Activated CD4-positive, alpha-beta T cell treated with anti-CD3 and anti-CD28 coated beads, Interleukin-2, amount 50 U/mL, for 24 hours (primary cell): Measurements from ENCODE around the gene KDM4B.

ENCODE experiments used
- DNase-seq, 2 donors: peaks; one replicate each; pipeline ENCODE4 v3.0.0-alpha.2; 2020; ENCODE audit warnings: low read depth in 1 of 2, low spot score in 1 of 2

KDM4B gene

GRCh38 chr19:5012688-5013457, 44.0 kb downstream of the KDM4B start:
- no peak for DNase-seq

- no peak for DNase-seq
Measured at GRCh38 chr19:5013761-5014160, 44.8 kb downstream of the KDM4B start.

- DNase-seq, result no peak
Measured at GRCh38 chr19:5014941-5015340, 46.0 kb downstream of the KDM4B start.

GRCh38 chr19:5016268-5016667, 47.4 kb downstream of the KDM4B start:
- no peak for DNase-seq

DNA sequence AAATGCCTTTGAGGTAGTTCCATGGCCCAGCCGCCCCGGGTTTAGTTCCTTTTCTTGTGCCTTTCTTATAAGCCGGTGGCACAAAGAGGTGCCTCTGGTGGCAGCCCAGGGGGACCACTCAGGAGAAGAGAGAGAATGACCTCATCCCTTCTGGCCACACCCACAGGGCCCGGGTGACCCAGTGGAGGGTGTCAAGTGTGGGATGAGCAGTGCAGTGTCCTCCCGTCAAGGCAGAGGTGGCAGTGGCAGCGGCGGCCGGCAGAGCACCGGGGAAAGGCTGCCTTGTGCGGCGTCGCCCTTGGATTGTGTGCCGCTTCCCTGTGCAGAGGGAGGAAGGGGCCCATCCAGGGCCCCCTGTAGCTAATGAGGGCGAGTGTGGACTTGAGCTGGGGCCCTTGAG, 47.9 kb downstream of the KDM4B start:
- no peak for DNase-seq

DNA sequence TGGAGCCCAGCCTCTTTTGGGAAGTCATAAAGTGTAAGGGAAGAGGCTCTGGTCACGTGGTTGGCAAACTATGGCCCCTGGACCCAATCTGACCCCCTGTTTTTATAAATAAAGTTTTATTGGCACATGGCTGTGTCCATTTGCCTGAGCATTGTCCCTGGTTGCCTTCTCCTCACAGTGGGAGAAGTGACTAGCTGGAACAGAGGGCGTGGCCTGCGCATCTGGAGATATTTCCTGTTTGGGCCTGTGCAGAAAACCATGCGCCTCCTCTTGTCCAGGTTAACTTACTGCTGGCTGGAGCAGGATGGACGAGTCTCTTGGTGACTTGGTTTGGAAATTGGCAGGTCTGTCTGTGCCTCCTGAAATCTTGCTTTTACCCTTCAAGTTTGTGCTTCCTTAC, 48.3 kb downstream of the KDM4B start:
- DNase-seq, result no peak

DNA sequence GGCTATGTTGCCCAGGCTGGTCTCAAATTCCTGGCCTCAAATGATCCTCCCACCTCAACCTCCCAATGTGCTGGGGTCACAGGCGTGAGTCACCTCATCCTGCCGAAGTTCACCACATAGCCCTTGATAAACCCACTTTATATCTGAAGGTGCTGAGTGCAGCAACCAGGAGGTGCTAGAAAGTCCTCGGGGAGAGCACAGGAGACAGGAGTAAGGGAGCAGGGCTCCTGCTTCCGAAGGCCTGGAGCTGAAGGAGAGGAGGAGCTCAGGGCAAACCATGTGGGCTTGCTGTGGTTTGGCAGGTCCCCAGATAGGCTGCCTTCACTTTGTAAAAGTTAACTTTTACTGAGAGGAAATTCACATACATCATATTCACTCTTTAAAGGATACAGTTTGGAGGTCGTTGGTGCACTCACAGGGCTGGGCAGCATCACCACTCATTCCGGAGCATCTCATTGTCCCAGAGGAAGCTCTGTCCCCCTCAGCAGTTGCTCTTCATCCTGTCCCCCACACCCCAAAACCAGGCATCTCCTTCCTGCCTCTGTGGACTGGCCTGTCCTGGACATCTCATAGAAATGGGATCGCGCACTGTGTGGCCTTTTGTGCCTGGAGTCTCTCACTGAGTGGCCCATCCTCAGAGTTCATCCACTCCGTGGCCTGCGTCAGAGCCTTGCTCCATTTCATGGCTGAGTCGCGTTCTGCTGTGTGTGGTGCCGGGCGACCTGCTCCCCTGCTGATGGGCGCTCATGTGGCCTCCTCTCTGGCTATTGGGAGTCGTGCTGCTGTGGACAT, 49.5 kb downstream of the KDM4B start:
- DNase-seq, result no peak

DNA sequence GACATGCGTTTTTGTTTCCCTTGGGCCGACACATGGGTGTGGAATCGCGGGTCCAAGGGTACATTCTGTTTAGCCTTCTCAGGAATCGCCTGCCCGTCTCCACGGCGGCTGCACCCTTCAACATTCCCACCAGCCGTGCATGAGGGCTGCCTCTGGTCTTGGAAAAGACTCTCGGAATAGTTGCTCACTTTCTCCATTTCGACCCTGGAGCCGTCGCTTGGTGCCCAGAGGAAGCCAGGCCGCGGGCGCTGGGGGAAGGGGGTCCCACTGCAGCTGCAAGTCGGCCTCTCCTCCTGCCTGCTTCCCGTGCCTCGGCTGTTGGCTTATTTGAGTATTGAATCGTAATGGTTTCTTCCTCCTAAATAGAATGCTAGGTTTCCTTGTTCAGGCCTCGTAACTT, 51.5 kb downstream of the KDM4B start:
- no peak for DNase-seq

- no peak for DNase-seq
Measured at GRCh38 chr19:5021046-5021445, 52.1 kb downstream of the KDM4B start.

- no peak for DNase-seq
Measured at GRCh38 chr19:5022066-5022860, 53.4 kb downstream of the KDM4B start.

GRCh38 chr19:5023128-5023571, 54.2 kb downstream of the KDM4B start:
- no peak for DNase-seq

GRCh38 chr19:5024282-5024681, 55.4 kb downstream of the KDM4B start:
- no peak for DNase-seq

GRCh38 chr19:5025027-5025426, 56.1 kb downstream of the KDM4B start:
- DNase-seq, result no peak

DNA sequence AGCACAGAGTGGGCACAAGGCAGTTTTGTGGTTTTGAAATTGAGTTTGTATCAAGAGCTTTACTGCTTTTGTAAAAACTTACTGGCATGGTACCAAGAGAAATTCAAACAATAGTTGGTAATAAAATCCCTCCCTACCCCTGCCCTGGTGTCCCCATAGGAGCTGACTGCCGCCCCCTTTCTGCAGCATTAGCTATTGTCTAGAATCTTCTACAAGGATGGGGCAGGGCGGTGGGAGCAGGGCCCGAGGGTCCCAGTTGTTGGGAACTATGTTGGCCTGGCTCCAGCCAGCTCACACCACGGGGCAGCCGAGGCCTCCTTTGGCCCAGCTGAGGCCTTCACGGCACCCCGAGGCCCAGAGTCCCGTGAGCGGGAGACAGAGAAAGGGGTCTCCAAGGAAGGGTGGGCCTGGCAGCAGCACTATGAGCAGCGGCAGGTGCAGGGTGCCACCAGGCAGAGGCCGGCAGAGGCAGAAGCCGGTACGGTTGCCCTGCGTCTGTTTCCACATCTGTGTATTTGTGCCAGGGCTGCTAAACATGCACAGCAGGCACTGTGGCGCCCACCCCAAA, 57.9 kb downstream of the KDM4B start:
- DNase-seq, result no peak

GRCh38 chr19:5028229-5028886, 59.4 kb downstream of the KDM4B start:
- no peak for DNase-seq

- DNase-seq, result peak; percentile 43
Measured at GRCh38 chr19:5029596-5029995, 60.7 kb downstream of the KDM4B start.

DNA sequence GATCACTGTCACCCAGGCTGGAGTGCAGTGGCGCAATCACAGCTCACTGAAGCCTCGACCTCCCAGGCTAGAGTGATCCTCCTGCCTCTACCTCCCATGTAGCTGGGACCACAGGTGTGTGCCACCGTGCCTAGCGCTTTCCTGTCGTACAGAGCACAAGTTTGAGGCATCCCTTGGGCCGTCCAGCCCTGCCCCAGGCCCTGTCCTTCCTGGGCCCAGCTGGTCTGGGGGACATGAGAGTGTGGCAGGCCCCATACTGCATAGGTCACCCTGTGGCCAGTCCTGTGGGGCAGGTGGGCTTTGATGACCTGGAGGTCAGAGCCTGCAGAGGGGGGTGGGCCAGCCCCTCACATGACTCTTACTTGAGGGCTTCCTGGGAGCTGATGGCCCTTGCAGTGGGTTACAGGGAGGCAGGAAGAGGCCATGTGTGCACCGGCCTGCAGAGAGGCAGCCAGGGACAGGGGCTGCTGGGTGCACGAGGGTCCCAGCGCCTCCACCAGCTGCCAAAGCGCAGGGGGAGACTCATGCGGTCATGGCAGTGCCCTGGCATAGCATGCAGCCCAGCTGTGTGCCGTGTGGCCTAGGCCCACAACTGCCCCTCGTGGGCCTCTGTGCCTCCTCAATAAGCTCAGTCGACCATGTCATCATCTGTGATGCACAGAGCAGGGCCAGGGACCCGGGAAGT, 61.4 kb downstream of the KDM4B start:
- DNase-seq, result no peak

- DNase-seq, result no peak
Measured at GRCh38 chr19:5030822-5031221, 61.9 kb downstream of the KDM4B start.

DNA sequence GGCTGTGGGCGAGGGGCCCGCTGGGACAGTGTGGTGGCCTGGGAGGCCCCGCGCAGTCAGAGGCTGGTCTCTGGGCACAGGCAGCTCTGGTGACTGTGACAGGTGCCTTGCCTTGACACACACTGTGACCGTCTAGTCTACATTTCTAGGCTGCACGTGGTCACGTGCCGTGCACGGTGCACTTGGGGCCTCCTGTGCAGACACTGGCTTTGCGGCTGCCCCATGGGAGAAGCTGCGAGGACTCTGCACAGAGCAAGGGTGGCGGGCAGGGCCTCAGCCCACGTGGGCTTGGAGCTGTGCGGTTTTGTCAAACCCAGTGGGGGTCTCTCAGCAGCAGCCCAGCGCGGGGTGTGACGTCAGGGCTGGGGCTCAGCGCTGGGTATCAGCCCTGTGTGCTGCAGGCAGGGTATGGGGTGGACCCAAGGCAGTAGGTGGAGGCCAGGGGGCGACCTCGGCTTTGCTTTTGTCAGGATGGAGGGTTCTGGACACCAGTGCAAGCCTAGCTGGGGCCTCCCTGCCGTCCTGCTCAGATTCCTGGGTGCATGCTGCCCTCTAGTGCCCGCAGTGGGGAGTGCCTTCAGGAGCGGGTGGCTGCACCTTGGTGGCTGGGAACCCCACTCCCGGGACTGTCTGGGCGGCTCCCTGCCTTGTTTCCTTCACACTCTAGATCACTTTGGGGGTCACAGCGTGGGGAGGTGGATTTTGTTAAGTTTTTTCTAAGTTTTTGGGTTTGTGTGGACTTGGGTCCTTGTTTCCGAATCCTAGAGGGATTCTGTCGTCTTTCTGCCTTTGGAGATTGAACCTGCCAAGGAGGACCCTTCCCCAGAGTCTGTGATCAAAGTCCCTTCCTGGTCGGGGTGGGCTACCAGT, 62.6 kb downstream of the KDM4B start:
- peak; percentile 75 to 78 for DNase-seq
